ENCODE data around the gene FAM174B.

Gene FAM174B

GRCh38 chr15:92579486-92579885, 76.1 kb downstream of the FAM174B start:
- TF ChIP-seq SIN3A (IDR thresholded peaks at IDR 0.05; ENCODE audit: borderline replicate concordance, insufficient read depth, low read length) (no peak), FOXP2 (optimal IDR thresholded peaks at IDR 0.05; ENCODE audit: borderline replicate concordance, extremely low read depth, extremely low read length, insufficient read depth) (no peak), TAF1 (IDR thresholded peaks at IDR 0.05; ENCODE audit: borderline replicate concordance, insufficient read depth, low read length) (no peak), POLR2AphosphoS5 (IDR thresholded peaks at IDR 0.05; ENCODE audit: low read depth, low read length) (no peak)
- TF ChIP-seq, protein P1, sequence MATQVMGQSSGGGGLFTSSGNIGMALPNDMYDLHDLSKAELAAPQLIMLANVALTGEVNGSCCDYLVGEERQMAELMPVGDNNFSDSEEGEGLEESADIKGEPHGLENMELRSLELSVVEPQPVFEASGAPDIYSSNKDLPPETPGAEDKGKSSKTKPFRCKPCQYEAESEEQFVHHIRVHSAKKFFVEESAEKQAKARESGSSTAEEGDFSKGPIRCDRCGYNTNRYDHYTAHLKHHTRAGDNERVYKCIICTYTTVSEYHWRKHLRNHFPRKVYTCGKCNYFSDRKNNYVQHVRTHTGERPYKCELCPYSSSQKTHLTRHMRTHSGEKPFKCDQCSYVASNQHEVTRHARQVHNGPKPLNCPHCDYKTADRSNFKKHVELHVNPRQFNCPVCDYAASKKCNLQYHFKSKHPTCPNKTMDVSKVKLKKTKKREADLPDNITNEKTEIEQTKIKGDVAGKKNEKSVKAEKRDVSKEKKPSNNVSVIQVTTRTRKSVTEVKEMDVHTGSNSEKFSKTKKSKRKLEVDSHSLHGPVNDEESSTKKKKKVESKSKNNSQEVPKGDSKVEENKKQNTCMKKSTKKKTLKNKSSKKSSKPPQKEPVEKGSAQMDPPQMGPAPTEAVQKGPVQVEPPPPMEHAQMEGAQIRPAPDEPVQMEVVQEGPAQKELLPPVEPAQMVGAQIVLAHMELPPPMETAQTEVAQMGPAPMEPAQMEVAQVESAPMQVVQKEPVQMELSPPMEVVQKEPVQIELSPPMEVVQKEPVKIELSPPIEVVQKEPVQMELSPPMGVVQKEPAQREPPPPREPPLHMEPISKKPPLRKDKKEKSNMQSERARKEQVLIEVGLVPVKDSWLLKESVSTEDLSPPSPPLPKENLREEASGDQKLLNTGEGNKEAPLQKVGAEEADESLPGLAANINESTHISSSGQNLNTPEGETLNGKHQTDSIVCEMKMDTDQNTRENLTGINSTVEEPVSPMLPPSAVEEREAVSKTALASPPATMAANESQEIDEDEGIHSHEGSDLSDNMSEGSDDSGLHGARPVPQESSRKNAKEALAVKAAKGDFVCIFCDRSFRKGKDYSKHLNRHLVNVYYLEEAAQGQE (IDR thresholded peaks at IDR 0.05; ENCODE audit: insufficient read depth in 1 of 2, low read depth in 2 of 2, low read length in 2 of 2): no peak

GRCh38 chr15:92578096-92578835, 77.3 kb downstream of the FAM174B start:
- TF ChIP-seq POLR2AphosphoS5 (IDR thresholded peaks at IDR 0.05; ENCODE audit: low read depth, low read length) (no peak), FOXP2 (optimal IDR thresholded peaks at IDR 0.05; ENCODE audit: borderline replicate concordance, extremely low read depth, extremely low read length, insufficient read depth) (no peak), TAF1 (IDR thresholded peaks at IDR 0.05; ENCODE audit: borderline replicate concordance, insufficient read depth, low read length) (no peak), SIN3A (IDR thresholded peaks at IDR 0.05; ENCODE audit: borderline replicate concordance, insufficient read depth, low read length) (no peak)
- TF ChIP-seq, protein P1 (IDR thresholded peaks at IDR 0.05; ENCODE audit: insufficient read depth in 1 of 2, low read depth in 2 of 2, low read length in 2 of 2): no peak

- TF ChIP-seq, protein P1 (IDR thresholded peaks at IDR 0.05; ENCODE audit: insufficient read depth in 1 of 2, low read depth in 2 of 2, low read length in 2 of 2): no peak
- TF ChIP-seq TAF1 (IDR thresholded peaks at IDR 0.05; ENCODE audit: borderline replicate concordance, insufficient read depth, low read length): no peak
Observed at GRCh38 chr15:92576597-92577200, 78.9 kb downstream of the FAM174B start.

GRCh38 chr15:92574566-92574965, 81.0 kb downstream of the FAM174B start:
- TF ChIP-seq TAF1 (IDR thresholded peaks at IDR 0.05; ENCODE audit: borderline replicate concordance, insufficient read depth, low read length): no peak
- no peak for TF ChIP-seq FOXP2 (optimal IDR thresholded peaks at IDR 0.05; ENCODE audit: borderline replicate concordance, extremely low read depth, extremely low read length, insufficient read depth)
- TF ChIP-seq, protein P1 (IDR thresholded peaks at IDR 0.05; ENCODE audit: insufficient read depth in 1 of 2, low read depth in 2 of 2, low read length in 2 of 2): no peak
- no peak for TF ChIP-seq SIN3A (IDR thresholded peaks at IDR 0.05; ENCODE audit: borderline replicate concordance, insufficient read depth, low read length)
- TF ChIP-seq POLR2AphosphoS5 (IDR thresholded peaks at IDR 0.05; ENCODE audit: low read depth, low read length): no peak
